Esophagus squamous epithelium (tissue), 4 donors: Measurements from ENCODE around the gene OR6K3.

Experiments used
- POLR2A ChIP-seq, 4 donors: fragments of 450-650 bp; IDR thresholded peaks; one replicate each; pipeline ENCODE4 v1.6.1; 2017; ENCODE audit warnings: antibody characterized with exemption in 4 of 4, mild to moderate bottlenecking in 4 of 4, moderate library complexity in 3 of 4
- TF ChIP-seq, protein P1 (sequence below), 6 experiments: fragments of 450-650 bp in 4 of 6; fragments of 200-600 bp in 2 of 6; sonication (generic) in 2 of 6; IDR thresholded peaks; one replicate each; pipeline ENCODE4 v1.5.1; 2016 to 2019; ENCODE audit warnings: antibody characterized with exemption in 6 of 6, mild to moderate bottlenecking in 4 of 6, moderate library complexity in 4 of 6

GRCh38 chr1:158689875-158690274 lies 30.6 kb downstream of the OR6K3 start:
- TF ChIP-seq, protein P1, sequence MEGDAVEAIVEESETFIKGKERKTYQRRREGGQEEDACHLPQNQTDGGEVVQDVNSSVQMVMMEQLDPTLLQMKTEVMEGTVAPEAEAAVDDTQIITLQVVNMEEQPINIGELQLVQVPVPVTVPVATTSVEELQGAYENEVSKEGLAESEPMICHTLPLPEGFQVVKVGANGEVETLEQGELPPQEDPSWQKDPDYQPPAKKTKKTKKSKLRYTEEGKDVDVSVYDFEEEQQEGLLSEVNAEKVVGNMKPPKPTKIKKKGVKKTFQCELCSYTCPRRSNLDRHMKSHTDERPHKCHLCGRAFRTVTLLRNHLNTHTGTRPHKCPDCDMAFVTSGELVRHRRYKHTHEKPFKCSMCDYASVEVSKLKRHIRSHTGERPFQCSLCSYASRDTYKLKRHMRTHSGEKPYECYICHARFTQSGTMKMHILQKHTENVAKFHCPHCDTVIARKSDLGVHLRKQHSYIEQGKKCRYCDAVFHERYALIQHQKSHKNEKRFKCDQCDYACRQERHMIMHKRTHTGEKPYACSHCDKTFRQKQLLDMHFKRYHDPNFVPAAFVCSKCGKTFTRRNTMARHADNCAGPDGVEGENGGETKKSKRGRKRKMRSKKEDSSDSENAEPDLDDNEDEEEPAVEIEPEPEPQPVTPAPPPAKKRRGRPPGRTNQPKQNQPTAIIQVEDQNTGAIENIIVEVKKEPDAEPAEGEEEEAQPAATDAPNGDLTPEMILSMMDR (IDR thresholded peaks at IDR 0.05), result no peak
- no peak for TF ChIP-seq POLR2A (IDR thresholded peaks at IDR 0.05)
